MCF 10A (cell line): Measurements from ENCODE around the gene OSBP2. TPM values are rescaled to one million over a fixed set of nuclear protein-coding genes. Genes with fewer than 3 reads are reported as not detected.

ENCODE experiments used
- BruUV-seq: library from RNA; stranded (reverse); fragments of 400-500 nt; replicated peaks from 2 replicates; lab custom pipeline; 2021; lab: Mats Ljungman, UMichigan
- CTCF ChIA-PET: fragments of 300-600 bp; sonication (Branson Sonifier 250); formaldehyde crosslinking; extraction: SDS; loops from one replicate; lab custom pipeline; 2021; ENCODE audit warnings: antibody characterized with exemption, inconsistent platforms; lab: Yijun Ruan, JAX
- POLR2A ChIA-PET: fragments of 300-600, 350-650 bp; sonication (Branson Sonifier 250); formaldehyde crosslinking; extraction: SDS; loops from one replicate; lab custom pipeline; 2020; ENCODE audit warnings: antibody characterized with exemption, inconsistent platforms; lab: Yijun Ruan, JAX
- DNase-seq: peaks from one replicate; pipeline ENCODE4 v3.0.0-alpha.2; 2018; ENCODE audit not compliant: unreplicated experiment
- H3K27ac Mint-ChIP-seq: one replicate; pipeline ENCODE4 v1.8.0; 2022; ENCODE audit warnings: mild to moderate bottlenecking, low read depth, mixed read lengths; ENCODE audit not compliant: unreplicated experiment
- H3K27me3 Mint-ChIP-seq: one replicate; pipeline ENCODE4 v1.8.0; 2022; ENCODE audit warnings: mixed read lengths; ENCODE audit not compliant: insufficient read depth, unreplicated experiment
- H3K36me3 Mint-ChIP-seq: one replicate; pipeline ENCODE4 v1.8.0; 2022; ENCODE audit warnings: mild to moderate bottlenecking, moderate library complexity, mixed read lengths; ENCODE audit not compliant: insufficient read depth, unreplicated experiment
- H3K4me1 Mint-ChIP-seq: one replicate; pipeline ENCODE4 v1.8.0; 2022; ENCODE audit warnings: mixed read lengths; ENCODE audit not compliant: insufficient read depth, unreplicated experiment
- H3K4me3 Mint-ChIP-seq: one replicate; pipeline ENCODE4 v1.8.0; 2022; ENCODE audit warnings: mild to moderate bottlenecking, moderate library complexity, mixed read lengths; ENCODE audit not compliant: unreplicated experiment
- H3K9me3 Mint-ChIP-seq: one replicate; pipeline ENCODE4 v1.8.0; 2022; ENCODE audit warnings: mixed read lengths; ENCODE audit not compliant: unreplicated experiment
- CTCF ChIP-seq: fragments of 200-600 bp; IDR thresholded peaks from one replicate; pipeline ENCODE4 v1.8.0; 2022; ENCODE audit warnings: antibody characterized with exemption, mild to moderate bottlenecking; ENCODE audit not compliant: unreplicated experiment
- intact Hi-C: fragments of 100-400 bp; cut with micrococcal nuclease; formaldehyde crosslinking; loops from 2 replicates; pipeline ENCODE4 v1.14.1; 2022
- total RNA-seq: library from RNA; stranded (reverse); gene quantifications from 2 replicates; pipeline ENCODE4 v1.2.3, GENCODE V29; 2022

Gene OSBP2
- total RNA-seq, 1 experiment from 2014 or later: 276 TPM

GRCh38 chr22:30860176-30861105 is 165.8 kb downstream of the OSBP2 start:
- CTCF ChIA-PET: interaction anchor here (0.7 to 1.2 kb wide), 2 partner anchors 60 to 96 kb away, joined by 3 to 4 read pairs; no protein-coding TSS in a partner anchor
- no peak for TF ChIP-seq CTCF

GRCh38 chr22:30861131-30861530 is 166.5 kb downstream of the OSBP2 start:
- Mint-ChIP-seq H3K36me3 (peaks cover 5% of the 10 kb centered on the region), H3K9me3 (no peaks in the 10 kb centered on the region), H3K27me3 (no peaks in the 10 kb centered on the region), H3K27ac (no peak overlapping the region), H3K4me3 (no peak overlapping the region), H3K4me1 (peaks cover 2% of the 10 kb centered on the region)
- ChIA-PET POLR2A (no interaction called here), CTCF (interaction anchor here (0.7 to 1.2 kb wide), 3 partner anchors 60 to 99 kb away, joined by 3 to 4 read pairs (median 3); no protein-coding TSS in a partner anchor)
- no peak for DNase-seq
- intact Hi-C loops: no loop called here
- no peak for TF ChIP-seq CTCF
- no TSS peak for BruUV-seq

More at GRCh38 chr22:30860176-30861105, 165.8 kb downstream of the OSBP2 start:
- no TSS peak for BruUV-seq
- DNase-seq: no peak
- H3K27ac Mint-ChIP-seq: peak overlapping the region; percentile 81
- POLR2A ChIA-PET: no interaction called here
- intact Hi-C loops: no loop called here
- no peaks in the 10 kb centered on the region for H3K27me3 Mint-ChIP-seq
- H3K4me1 Mint-ChIP-seq: peaks cover 5% of the 10 kb centered on the region
- peaks cover 5% of the 10 kb centered on the region for H3K36me3 Mint-ChIP-seq
- no peak overlapping the region for H3K4me3 Mint-ChIP-seq
- H3K9me3 Mint-ChIP-seq: no peaks in the 10 kb centered on the region

- H3K4me3 Mint-ChIP-seq: no peak overlapping the region
- ChIA-PET CTCF (interaction anchor here (0.7 kb wide), 1 partner anchor 100 kb away, joined by 3 read pairs; no protein-coding TSS in a partner anchor), POLR2A (no interaction called here)
- H3K27ac Mint-ChIP-seq: no peak overlapping the region
- BruUV-seq: no TSS peak
- DNase-seq: no peak
- no peaks in the 10 kb centered on the region for H3K4me1 Mint-ChIP-seq
- no peaks in the 10 kb centered on the region for H3K9me3 Mint-ChIP-seq
- no peak for TF ChIP-seq CTCF
- no peaks in the 10 kb centered on the region for H3K27me3 Mint-ChIP-seq
- intact Hi-C loops: no loop called here
- H3K36me3 Mint-ChIP-seq: peaks cover 5% of the 10 kb centered on the region
Measured at GRCh38 chr22:30861688-30862552, 167.2 kb downstream of the OSBP2 start.
